Spleen (tissue), 7 donors: Measurements from ENCODE around the gene FGD5.

Experiments used
- CTCF ChIP-seq, 11 experiments: fragments of 200-600 bp in 7 of 11; fragments of 450-650 bp in 4 of 11; sonication (generic) in 4 of 11; IDR thresholded peaks in 8 of 11; conservative IDR thresholded peaks in 3 of 11; 1 replicate in 7 of 11; 2 replicates in 4 of 11; pipeline versions ENCODE4 v1.4.0 to v1.8.0; 2016 to 2021; ENCODE audit warnings: antibody characterized with exemption in 11 of 11, inconsistent platforms in 4 of 11, mild to moderate bottlenecking in 1 of 11
- POLR2A ChIP-seq, 3 donors: fragments of 450-650 bp; IDR thresholded peaks; one replicate each; pipeline ENCODE4 v1.5.1; 2017; ENCODE audit warnings: antibody characterized with exemption in 3 of 3, mild to moderate bottlenecking in 1 of 3
- donor health status: DM: no; HTN: no; CAD: no; lungs with moderate emphysema.
- donor health status: DM: no; HTN: no; CAD: no.
- donor health status: DM: no; HTN: no; CAD: no.

DNA sequence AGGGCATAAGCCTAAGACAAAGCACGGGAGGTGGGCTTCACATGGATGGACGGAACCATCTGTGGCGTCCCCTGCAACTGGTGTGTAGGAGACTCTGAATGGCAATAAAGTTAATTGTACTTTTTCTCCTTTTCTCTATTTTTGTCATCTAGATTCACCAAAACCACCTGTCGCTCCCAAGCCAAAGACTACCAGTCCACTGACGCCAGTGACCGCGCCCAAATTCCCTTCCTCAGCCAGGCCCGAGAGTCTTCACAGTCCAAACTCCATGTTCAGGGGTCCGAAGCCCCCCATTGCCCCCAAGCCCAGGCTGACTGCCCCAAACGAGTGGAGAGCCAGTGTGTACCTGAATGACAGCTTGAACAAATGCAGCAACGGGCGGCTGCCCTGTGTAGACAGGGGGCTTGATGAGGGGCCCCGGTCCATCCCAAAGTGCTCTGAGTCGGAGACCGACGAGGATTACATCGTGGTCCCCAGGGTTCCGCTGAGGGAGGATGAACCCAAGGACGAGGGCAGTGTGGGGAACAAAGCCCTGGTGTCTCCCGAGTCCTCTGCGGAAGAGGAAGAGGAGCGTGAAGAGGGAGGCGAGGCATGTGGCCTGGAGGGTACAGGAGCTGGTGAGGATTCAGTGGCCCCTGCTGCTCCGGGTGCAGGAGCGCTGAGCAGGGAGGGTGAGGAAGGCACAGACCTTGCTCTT lies at the start of gene FGD5:
- TF ChIP-seq CTCF (IDR thresholded peaks at IDR 0.05 in 8 of 11, conservative IDR thresholded peaks at IDR 0.05 in 3 of 11) (no peak), POLR2A (IDR thresholded peaks at IDR 0.05) (no peak)
